ENCODE data around the gene TMEM74B. TPM values are rescaled to one million over a fixed set of nuclear protein-coding genes. Genes with fewer than 3 reads are reported as not detected.

The TMEM74B gene
- total and polyA plus RNA-seq, 4 donors: 2.3 to 10.9 (median 7.6) TPM

- Histone ChIP-seq H3K27ac (ENCODE audit: low read depth in 1 of 2, low read length in 1 of 2) (no peak overlapping the region), H3K9me3 (ENCODE audit: control insufficient read depth in 4 of 4, insufficient read depth in 3 of 4, low read length in 3 of 4) (peaks cover 0 to 2% (median 0%) of the 10 kb centered on the region in 4 donors), H3K4me3 (no peak overlapping the region), H3K27me3 (ENCODE audit: control insufficient read depth in 3 of 3, insufficient read depth in 3 of 3, low read length in 2 of 3) (no peaks in the 10 kb centered on the region), H3K9ac (ENCODE audit: insufficient read depth in 1 of 2, low read length in 2 of 2) (no peak overlapping the region), H3K4me1 (ENCODE audit: control insufficient read depth in 5 of 5, insufficient read depth in 5 of 5, low read length in 5 of 5) (no peaks in the 10 kb centered on the region), H3K36me3 (ENCODE audit: control insufficient read depth in 4 of 4, insufficient read depth in 4 of 4, low read length in 4 of 4) (peaks cover 27 to 59% (median 42%) of the 10 kb centered on the region in 4 donors)
- ATAC-seq (ENCODE audit: insufficient read depth, low FRiP score) (no peak), DNase-seq (no peak)
- WGBS, 2 donors: 74 to 88% methylated on average over 2 of the region's 2 CpGs
- no peak for TF ChIP-seq CTCF (IDR thresholded peaks at IDR 0.05; ENCODE audit: control extremely low read depth, extremely low read depth)
These were observed 50.4 kb downstream of the TMEM74B start for GRCh38 chr20:1134355-1134754.

- DNase-seq (no peak), ATAC-seq (ENCODE audit: insufficient read depth, low FRiP score) (no peak)
- Histone ChIP-seq H3K27me3 (ENCODE audit: control insufficient read depth in 3 of 3, insufficient read depth in 3 of 3, low read length in 2 of 3) (no peaks in the 10 kb centered on the region), H3K4me3 (no peak overlapping the region), H3K9ac (ENCODE audit: insufficient read depth in 1 of 2, low read length in 2 of 2) (no peak overlapping the region), H3K9me3 (ENCODE audit: control insufficient read depth in 4 of 4, insufficient read depth in 3 of 4, low read length in 3 of 4) (peaks cover 0 to 2% (median 0%) of the 10 kb centered on the region in 4 donors), H3K27ac (ENCODE audit: low read depth in 1 of 2, low read length in 1 of 2) (no peak overlapping the region), H3K36me3 (ENCODE audit: control insufficient read depth in 4 of 4, insufficient read depth in 4 of 4, low read length in 4 of 4) (peaks cover 36 to 70% (median 53%) of the 10 kb centered on the region in 4 donors), H3K4me1 (ENCODE audit: control insufficient read depth in 5 of 5, insufficient read depth in 5 of 5, low read length in 5 of 5) (no peaks in the 10 kb centered on the region)
- TF ChIP-seq CTCF (IDR thresholded peaks at IDR 0.05; ENCODE audit: control extremely low read depth, extremely low read depth): no peak
- WGBS, 2 donors: 94 to 95% methylated on average over 3 of the region's 3 CpGs
These were observed 53.4 kb downstream of the TMEM74B start for GRCh38 chr20:1131354-1131753.

GRCh38 chr20:1130847-1131246 is 53.9 kb downstream of the TMEM74B start:
- H3K4me3 ChIP-seq: no peak overlapping the region
- no peak for TF ChIP-seq CTCF (IDR thresholded peaks at IDR 0.05; ENCODE audit: control extremely low read depth, extremely low read depth)
- no peak overlapping the region for H3K9ac ChIP-seq (ENCODE audit: insufficient read depth in 1 of 2, low read length in 2 of 2)
- no peaks in the 10 kb centered on the region for H3K4me1 ChIP-seq (ENCODE audit: control insufficient read depth in 5 of 5, insufficient read depth in 5 of 5, low read length in 5 of 5)
- no peak overlapping the region for H3K27ac ChIP-seq (ENCODE audit: low read depth in 1 of 2, low read length in 1 of 2)
- peaks cover 35 to 70% (median 56%) of the 10 kb centered on the region in 4 donors for H3K36me3 ChIP-seq (ENCODE audit: control insufficient read depth in 4 of 4, insufficient read depth in 4 of 4, low read length in 4 of 4)
- WGBS, 2 donors: 34 to 45% methylated on average over 5 of the region's 5 CpGs
- peaks cover 0 to 2% (median 0%) of the 10 kb centered on the region in 4 donors for H3K9me3 ChIP-seq (ENCODE audit: control insufficient read depth in 4 of 4, insufficient read depth in 3 of 4, low read length in 3 of 4)
- H3K27me3 ChIP-seq (ENCODE audit: control insufficient read depth in 3 of 3, insufficient read depth in 3 of 3, low read length in 2 of 3): no peaks in the 10 kb centered on the region
- peak; percentile 66 for ATAC-seq (ENCODE audit: insufficient read depth, low FRiP score)
- DNase-seq: no peak

Other genes with a start within 250 kb of the TMEM74B start
- 1 to 10 TPM in 1 of 2 donors, under 1 TPM in 1; 1.00 to 7.4 TPM for gene RSPO4, start 182.7 kb downstream of the TMEM74B start, total RNA-seq
- 1 to 10 TPM; 2.4 to 2.6 TPM for gene RSPO4, start 182.7 kb downstream of the TMEM74B start, polyA plus RNA-seq
- 100 to 1,000 TPM in 1 of 2 donors, 10 to 100 TPM in 1; 47.9 to 161 TPM for gene PSMF1, start 66.4 kb downstream of the TMEM74B start, total RNA-seq
- 10 to 100 TPM; 37.5 to 88.5 TPM for gene PSMF1, start 66.4 kb downstream of the TMEM74B start, polyA plus RNA-seq
- 1 to 10 TPM in 1 of 2 donors, under 1 TPM in 1; 0.37 to 1.0 TPM for gene C20orf202, start 18.5 kb upstream of the TMEM74B start, total RNA-seq
- gene C20orf202, start 18.5 kb upstream of the TMEM74B start, polyA plus RNA-seq: under 1 TPM; 0.11 to 0.39 TPM
- under 1 TPM in 1 of 2 donors, not detected in 1; 0.23 TPM for gene RAD21L1, start 41.1 kb upstream of the TMEM74B start, total RNA-seq
- gene RAD21L1, start 41.1 kb upstream of the TMEM74B start, polyA plus RNA-seq: under 1 TPM in 1 of 2 donors, not detected in 1; 0.02 TPM
- gene SNPH, start 81.3 kb upstream of the TMEM74B start, total RNA-seq: 1 to 10 TPM; 1.6 to 3.3 TPM
- gene SNPH, start 81.3 kb upstream of the TMEM74B start, polyA plus RNA-seq: 1 to 10 TPM; 1.2 to 2.6 TPM
- 10 to 100 TPM in 1 of 2 donors, 1 to 10 TPM in 1; 3.5 to 10.9 TPM for gene SDCBP2, start 144.2 kb upstream of the TMEM74B start, total RNA-seq
- gene SDCBP2, start 144.2 kb upstream of the TMEM74B start, polyA plus RNA-seq: 10 to 100 TPM; 14.2 to 18.1 TPM
- 100 to 1,000 TPM; 145 to 308 TPM for gene FKBP1A, start 208.1 kb upstream of the TMEM74B start, total RNA-seq
- gene FKBP1A, start 208.1 kb upstream of the TMEM74B start, polyA plus RNA-seq: 100 to 1,000 TPM; 246 to 465 TPM

Data from lung (tissue), 12 donors.